GM12892 (cell line): ENCODE measurements around the gene SLC44A1.

Experiments
- POLR2AphosphoS5 ChIP-seq: IDR thresholded peaks from 2 replicates; pipeline ENCODE4 v1.6.1; 2011; ENCODE audit warnings: low read depth, low read length, control low read depth
- TAF1 ChIP-seq: IDR thresholded peaks from 2 replicates; pipeline ENCODE4 v1.6.1; 2011; ENCODE audit warnings: low read depth, mild to moderate bottlenecking, control low read depth, low read length, borderline replicate concordance

DNA sequence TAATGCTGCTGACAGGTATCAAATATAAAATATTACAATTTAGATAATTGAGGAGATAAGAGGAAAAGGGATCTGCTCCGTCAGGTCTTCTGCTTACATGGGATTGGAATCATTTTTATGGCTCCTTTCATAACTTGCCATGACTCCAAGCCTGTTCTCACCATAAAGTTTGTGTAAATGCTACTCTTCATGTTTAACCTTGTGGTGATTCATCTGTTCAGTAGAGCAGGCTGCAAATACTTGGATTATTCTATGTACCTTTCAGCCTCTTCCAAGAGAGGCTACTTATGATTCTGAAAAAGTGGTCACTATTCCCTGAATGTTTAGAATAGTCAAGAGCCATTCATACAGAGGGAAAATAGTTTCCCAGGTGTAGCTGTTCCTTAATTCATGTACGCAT, 66.9 kb downstream of the SLC44A1 start:
- no peak for TF ChIP-seq TAF1
- no peak for TF ChIP-seq POLR2AphosphoS5
